Fibroblast of lung (primary cell): Measurements from ENCODE around the gene SIPA1L3.

ENCODE experiments used
- EZH2 ChIP-seq: IDR thresholded peaks from 2 replicates; pipeline ENCODE4 v1.5.1; 2012; ENCODE audit warnings: low read length, control low read depth, mild to moderate bottlenecking; ENCODE audit errors: missing control alignments
- TF ChIP-seq, protein P1 (sequence below), 2 donors: IDR thresholded peaks in 1 of 2; conservative IDR thresholded peaks in 1 of 2; 1 replicate in 1 of 2; 2 replicates in 1 of 2; pipeline ENCODE4 v1.5.1; 2011 to 2012; ENCODE audit warnings: low read length in 2 of 2, control low read depth in 1 of 2, inconsistent platforms in 1 of 2, low read depth in 1 of 2, mild to moderate bottlenecking in 1 of 2

DNA sequence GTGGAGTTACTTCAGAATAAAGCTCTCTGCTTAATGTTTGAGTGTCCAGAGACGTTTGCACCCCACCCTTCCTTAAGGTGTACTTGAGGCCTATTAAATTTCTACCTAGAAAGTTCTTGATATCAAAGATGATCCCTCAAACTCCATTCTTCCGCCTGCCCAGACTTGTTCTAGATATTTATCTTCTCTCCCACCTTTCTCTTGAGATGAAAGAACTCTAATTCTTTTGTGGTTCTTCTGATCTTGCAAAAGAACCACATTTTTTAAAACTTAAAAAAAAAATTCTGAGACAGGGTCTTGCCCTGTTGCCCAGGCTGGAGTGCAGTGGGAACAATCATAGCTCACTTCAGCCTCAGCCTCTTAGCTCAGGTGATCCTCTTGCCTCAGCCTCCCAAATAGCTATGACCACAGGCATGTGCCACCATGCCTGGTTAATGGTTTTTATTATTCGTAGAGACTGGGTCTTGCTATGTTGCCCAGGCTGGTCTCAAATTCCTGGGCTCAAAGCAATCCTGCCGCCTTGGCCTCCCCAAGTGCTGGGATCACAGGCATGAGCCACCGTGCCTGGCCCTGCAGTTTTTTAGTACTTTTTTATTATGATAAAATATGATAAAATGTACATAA is 94.3 kb downstream of the SIPA1L3 start:
- TF ChIP-seq, protein P1, sequence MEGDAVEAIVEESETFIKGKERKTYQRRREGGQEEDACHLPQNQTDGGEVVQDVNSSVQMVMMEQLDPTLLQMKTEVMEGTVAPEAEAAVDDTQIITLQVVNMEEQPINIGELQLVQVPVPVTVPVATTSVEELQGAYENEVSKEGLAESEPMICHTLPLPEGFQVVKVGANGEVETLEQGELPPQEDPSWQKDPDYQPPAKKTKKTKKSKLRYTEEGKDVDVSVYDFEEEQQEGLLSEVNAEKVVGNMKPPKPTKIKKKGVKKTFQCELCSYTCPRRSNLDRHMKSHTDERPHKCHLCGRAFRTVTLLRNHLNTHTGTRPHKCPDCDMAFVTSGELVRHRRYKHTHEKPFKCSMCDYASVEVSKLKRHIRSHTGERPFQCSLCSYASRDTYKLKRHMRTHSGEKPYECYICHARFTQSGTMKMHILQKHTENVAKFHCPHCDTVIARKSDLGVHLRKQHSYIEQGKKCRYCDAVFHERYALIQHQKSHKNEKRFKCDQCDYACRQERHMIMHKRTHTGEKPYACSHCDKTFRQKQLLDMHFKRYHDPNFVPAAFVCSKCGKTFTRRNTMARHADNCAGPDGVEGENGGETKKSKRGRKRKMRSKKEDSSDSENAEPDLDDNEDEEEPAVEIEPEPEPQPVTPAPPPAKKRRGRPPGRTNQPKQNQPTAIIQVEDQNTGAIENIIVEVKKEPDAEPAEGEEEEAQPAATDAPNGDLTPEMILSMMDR (conservative IDR thresholded peaks at IDR 0.05 in 1 of 2, IDR thresholded peaks at IDR 0.05 in 1 of 2; ENCODE audit: low read depth in 1 of 2, low read length in 2 of 2) = no peak
- no peak for TF ChIP-seq EZH2
